ENCODE data around the gene TH.

GRCh38 chr11:2142762-2143202, 28.8 kb downstream of the TH start:
- no peak for TF ChIP-seq CTCF (conservative IDR thresholded peaks at IDR 0.05; ENCODE audit: low read length)
- TF ChIP-seq EZH2phosphoT487 (IDR thresholded peaks at IDR 0.05; ENCODE audit: borderline replicate concordance, low read depth, low read length), result no peak

Measured in OCI-LY7 (cell line).